PC-3 (cell line): ENCODE measurements around the gene MAPK1. TPM values are rescaled to one million over a fixed set of nuclear protein-coding genes. Genes with fewer than 3 reads are reported as not detected.
"Not testable (repeated sequence)": the region's sequence is repeated elsewhere in the genome, so short reads cannot be mapped to it uniquely, and the experiment has no call there.

Experiments used
- ATAC-seq: fragments of 200-7000 bp; cut with Tn5 transposase; 2 replicates; pipeline ENCODE4 v1.9.1; 2020; ENCODE audit warnings: mild to moderate bottlenecking, moderate library complexity
- BruUV-seq: library from RNA; stranded (reverse); fragments of 400-500 nt; replicated peaks from 2 replicates; lab custom pipeline; 2021; lab: Mats Ljungman, UMichigan
- CTCF ChIA-PET: fragments of 300-600 bp; sonication (Branson Sonifier 250); formaldehyde crosslinking; loops from one replicate; lab custom pipeline; 2022; ENCODE audit warnings: antibody characterized with exemption; lab: Charles Lee
- POLR2A ChIA-PET: fragments of 300-600 bp; sonication (Branson Sonifier 250); formaldehyde crosslinking; loops from one replicate; lab custom pipeline; 2022; ENCODE audit warnings: antibody characterized with exemption; ENCODE audit not compliant: unreplicated experiment; lab: Charles Lee
- DNase-seq: peaks from one replicate; pipeline ENCODE4 v3.0.0-alpha.2; 2015
- H2AFZ ChIP-seq: fragments of 300-600 bp; sonication (generic); 2 replicates; pipeline ENCODE4 v1.6.0; 2016; ENCODE audit warnings: antibody characterized with exemption, low read length
- H3F3A ChIP-seq: fragments of 300-600 bp; sonication (generic); one replicate; pipeline ENCODE4 v1.6.0; 2017; ENCODE audit warnings: antibody characterized with exemption, low read length, control low read depth, mild to moderate bottlenecking; ENCODE audit not compliant: unreplicated experiment
- H3K27ac ChIP-seq: fragments of 300-600 bp; sonication (generic); 2 replicates; pipeline ENCODE4 v1.5.1; 2016; ENCODE audit warnings: mild to moderate bottlenecking, low read length
- H3K27me3 ChIP-seq: fragments of 300-600 bp; sonication (generic); 2 replicates; pipeline ENCODE4 v1.6.1; 2016; ENCODE audit warnings: low read length, mixed read lengths
- H3K36me3 ChIP-seq: fragments of 300-600 bp; sonication (generic); 2 replicates; pipeline ENCODE4 v1.6.1; 2016; ENCODE audit warnings: low read depth, mixed run types, low read length, mixed read lengths
- H3K4me1 ChIP-seq: fragments of 300-600 bp; sonication (generic); 2 replicates; pipeline ENCODE4 v1.5.1; 2016; ENCODE audit warnings: low read length; ENCODE audit not compliant: insufficient read depth
- H3K4me2 ChIP-seq: fragments of 300-600 bp; sonication (generic); 2 replicates; pipeline ENCODE4 v1.6.0; 2016; ENCODE audit warnings: low read length
- H3K4me3 ChIP-seq: fragments of 300-600 bp; sonication (generic); 2 replicates; pipeline ENCODE4 v1.5.1; 2016; ENCODE audit warnings: mild to moderate bottlenecking, low read length, mixed read lengths
- H3K79me2 ChIP-seq: fragments of 300-600 bp; sonication (generic); 2 replicates; pipeline ENCODE4 v1.6.1; 2017; ENCODE audit warnings: low read length, mixed read lengths
- H3K9ac ChIP-seq: fragments of 300-600 bp; sonication (generic); 2 replicates; pipeline ENCODE4 v1.6.0; 2016; ENCODE audit warnings: mild to moderate bottlenecking, low read length
- H3K9me2 ChIP-seq: fragments of 300-600 bp; sonication (generic); replicated peaks from 2 replicates; pipeline ENCODE4 v1.6.1; 2016; ENCODE audit warnings: mixed run types, low read length, mixed read lengths
- H3K9me3 ChIP-seq: fragments of 300-600 bp; sonication (generic); 2 replicates; pipeline ENCODE4 v1.6.1; 2016; ENCODE audit warnings: low read length, mixed read lengths
- H4K20me1 ChIP-seq: fragments of 300-600 bp; sonication (generic); 2 replicates; pipeline ENCODE4 v1.6.1; 2016; ENCODE audit warnings: low read length, mixed read lengths
- EZH2 ChIP-seq: fragments of 300-600 bp; sonication (generic); IDR thresholded peaks from one replicate; pipeline ENCODE4 v1.6.1; 2017; ENCODE audit warnings: antibody characterized with exemption, mild to moderate bottlenecking, low read length; ENCODE audit not compliant: unreplicated experiment
- EZH2phosphoT487 ChIP-seq: fragments of 300-600 bp; sonication (generic); IDR thresholded peaks from 2 replicates; pipeline ENCODE4 v1.6.1; 2018; ENCODE audit warnings: mild to moderate bottlenecking, antibody characterized with exemption, low read length, borderline replicate concordance
- intact Hi-C: fragments of 100-400 bp; cut with micrococcal nuclease; formaldehyde crosslinking; loops from 2 replicates; pipeline ENCODE4 v1.9.0; 2023
- total RNA-seq: library from RNA; depleted of rRNA; stranded (reverse); fragments of >200 nt; gene quantifications from 2 replicates; pipeline ENCODE4 v1.2.3, GENCODE V29; 2014
- TF ChIP-seq, protein P1 (sequence below): fragments of 300-600 bp; sonication (generic); conservative IDR thresholded peaks from 2 replicates; pipeline ENCODE4 v1.5.1; 2017; ENCODE audit warnings: antibody characterized with exemption, low read depth, mild to moderate bottlenecking, low read length

The MAPK1 gene
- total RNA-seq, 1 experiment from 2014 or later: 25.1 TPM

DNA sequence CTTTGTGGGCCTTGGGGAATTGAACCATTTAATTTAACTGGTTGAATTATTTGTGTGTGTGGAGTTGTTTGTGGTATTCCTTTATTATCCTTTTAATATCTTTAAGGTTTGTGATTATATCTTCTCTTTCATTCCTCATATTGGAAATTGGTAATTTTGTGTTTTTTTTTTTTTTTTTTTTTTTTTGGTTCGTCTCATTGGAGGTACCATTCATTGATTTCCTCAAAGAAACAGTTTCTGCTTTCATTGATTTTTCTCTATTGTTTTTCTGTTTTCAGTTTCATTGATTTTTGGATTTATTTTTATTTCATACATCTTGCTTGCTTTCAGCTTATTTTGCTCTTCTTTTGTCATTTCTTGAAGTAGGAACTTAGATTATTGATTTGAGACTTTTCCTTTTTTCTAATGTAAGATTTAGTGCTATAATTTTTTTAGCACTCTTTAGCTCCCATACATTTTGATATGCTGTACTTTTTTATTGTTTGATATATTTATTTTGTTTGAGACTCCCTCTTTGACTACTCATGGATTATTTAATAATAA is 31.0 kb upstream of the MAPK1 start:
- ATAC-seq (no peak), DNase-seq (no peak)
- TF ChIP-seq, protein P1, sequence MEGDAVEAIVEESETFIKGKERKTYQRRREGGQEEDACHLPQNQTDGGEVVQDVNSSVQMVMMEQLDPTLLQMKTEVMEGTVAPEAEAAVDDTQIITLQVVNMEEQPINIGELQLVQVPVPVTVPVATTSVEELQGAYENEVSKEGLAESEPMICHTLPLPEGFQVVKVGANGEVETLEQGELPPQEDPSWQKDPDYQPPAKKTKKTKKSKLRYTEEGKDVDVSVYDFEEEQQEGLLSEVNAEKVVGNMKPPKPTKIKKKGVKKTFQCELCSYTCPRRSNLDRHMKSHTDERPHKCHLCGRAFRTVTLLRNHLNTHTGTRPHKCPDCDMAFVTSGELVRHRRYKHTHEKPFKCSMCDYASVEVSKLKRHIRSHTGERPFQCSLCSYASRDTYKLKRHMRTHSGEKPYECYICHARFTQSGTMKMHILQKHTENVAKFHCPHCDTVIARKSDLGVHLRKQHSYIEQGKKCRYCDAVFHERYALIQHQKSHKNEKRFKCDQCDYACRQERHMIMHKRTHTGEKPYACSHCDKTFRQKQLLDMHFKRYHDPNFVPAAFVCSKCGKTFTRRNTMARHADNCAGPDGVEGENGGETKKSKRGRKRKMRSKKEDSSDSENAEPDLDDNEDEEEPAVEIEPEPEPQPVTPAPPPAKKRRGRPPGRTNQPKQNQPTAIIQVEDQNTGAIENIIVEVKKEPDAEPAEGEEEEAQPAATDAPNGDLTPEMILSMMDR: no peak
- TF ChIP-seq EZH2 (no peak), EZH2phosphoT487 (no peak)
- H3K79me2 ChIP-seq: no peaks in the 10 kb centered on the region
- no peak overlapping the region for H3K4me2 ChIP-seq
- H3K9me3 ChIP-seq: no peaks in the 10 kb centered on the region
- intact Hi-C loops: no loop called here
- no peak overlapping the region for H3K9ac ChIP-seq
- no peaks in the 10 kb centered on the region for H3K4me1 ChIP-seq
- ChIA-PET POLR2A (interaction anchor here (0.7 kb wide), 1 partner anchor 1137 kb away, joined by 7 read pairs; no protein-coding TSS in a partner anchor), CTCF (no interaction called here)
- no peak overlapping the region for H3K27ac ChIP-seq
- H3K4me3 ChIP-seq: no peak overlapping the region
- no TSS peak for BruUV-seq
- no peak overlapping the region for H2AFZ ChIP-seq
- no peaks in the 10 kb centered on the region for H4K20me1 ChIP-seq
- no peaks in the 10 kb centered on the region for H3F3A ChIP-seq
- no peaks in the 10 kb centered on the region for H3K27me3 ChIP-seq
- H3K36me3 ChIP-seq: no peaks in the 10 kb centered on the region
- no peaks in the 10 kb centered on the region for H3K9me2 ChIP-seq

DNA sequence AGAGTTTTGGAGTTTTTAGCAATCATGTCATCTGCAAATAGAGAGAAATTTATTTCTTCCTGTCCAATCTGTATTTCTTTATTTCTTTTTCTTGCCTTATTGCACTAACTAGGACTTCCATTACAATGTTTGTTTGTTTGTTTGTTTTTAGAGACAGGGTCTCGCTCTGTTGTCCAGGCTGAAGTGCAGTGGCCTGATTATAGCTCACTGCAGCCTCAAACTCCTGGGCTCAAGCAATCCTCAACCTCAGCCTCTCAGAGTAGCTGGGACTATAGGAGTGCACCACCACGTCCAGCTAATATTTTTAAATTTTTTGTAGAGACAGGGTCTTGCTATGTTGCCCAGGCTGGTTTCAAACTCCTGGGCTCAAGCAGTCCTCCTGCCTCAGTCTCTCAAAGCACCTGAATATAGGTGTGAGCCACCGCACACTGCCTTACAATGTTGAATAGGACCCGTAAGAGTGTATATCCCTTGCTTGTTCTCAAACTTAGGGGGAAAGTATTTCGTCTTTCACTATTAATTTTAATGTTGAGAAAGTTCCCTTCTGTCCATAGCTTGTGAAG is 29.6 kb upstream of the MAPK1 start:
- no peaks in the 10 kb centered on the region for H3K9me3 ChIP-seq
- H2AFZ ChIP-seq: no peak overlapping the region
- H3F3A ChIP-seq: no peaks in the 10 kb centered on the region
- no peak for ATAC-seq
- no peaks in the 10 kb centered on the region for H3K79me2 ChIP-seq
- no peak overlapping the region for H3K9ac ChIP-seq
- H3K4me3 ChIP-seq: no peak overlapping the region
- H3K4me2 ChIP-seq: no peak overlapping the region
- no peak for DNase-seq
- no peaks in the 10 kb centered on the region for H3K36me3 ChIP-seq
- H3K9me2 ChIP-seq: no peaks in the 10 kb centered on the region
- CTCF ChIA-PET: no interaction called here
- no peak overlapping the region for H3K27ac ChIP-seq
- no TSS peak for BruUV-seq
- TF ChIP-seq EZH2phosphoT487 (no peak), EZH2 (no peak)
- TF ChIP-seq, protein P1: no peak
- intact Hi-C loops: no loop called here
- POLR2A ChIA-PET: no interaction called here
- no peaks in the 10 kb centered on the region for H4K20me1 ChIP-seq
- H3K4me1 ChIP-seq: no peaks in the 10 kb centered on the region
- no peaks in the 10 kb centered on the region for H3K27me3 ChIP-seq

DNA sequence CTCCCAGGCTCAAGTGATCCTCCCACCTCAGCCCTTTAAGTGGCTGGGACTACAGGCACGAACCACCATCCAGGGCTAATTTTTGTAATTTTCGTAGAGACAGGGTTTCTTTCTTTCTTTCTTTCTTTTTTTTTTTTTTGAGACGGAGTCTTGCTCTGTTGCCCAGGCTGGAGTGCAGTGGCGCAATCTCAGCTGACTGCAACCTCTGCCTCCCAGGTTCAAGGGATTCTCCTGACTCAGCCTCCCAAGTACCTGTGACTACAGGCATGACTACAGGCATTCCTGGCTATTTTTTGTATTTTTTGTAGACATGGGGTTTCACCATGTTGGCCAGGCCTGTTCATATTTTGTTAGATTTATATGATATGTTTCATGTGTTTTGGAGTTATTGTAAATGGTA is 28.8 kb upstream of the MAPK1 start:
- H3K79me2 ChIP-seq, H4K20me1 ChIP-seq, H3K36me3 ChIP-seq, intact Hi-C loops, ATAC-seq, H2AFZ ChIP-seq, POLR2A ChIA-PET, H3K27me3 ChIP-seq, H3K27ac ChIP-seq, BruUV-seq, H3K9ac ChIP-seq, H3K4me3 ChIP-seq, H3K4me2 ChIP-seq, H3K9me2 ChIP-seq, CTCF ChIA-PET, DNase-seq, H3F3A ChIP-seq, H3K4me1 ChIP-seq, H3K9me3 ChIP-seq: not testable (repeated sequence)
